Lower leg skin (tissue), 3 donors: ENCODE data around the gene MYO3B.

Source experiments
- CTCF ChIP-seq, 3 donors: fragments of 450-650 bp; IDR thresholded peaks; one replicate each; pipeline ENCODE4 v1.5.1; 2016; ENCODE audit warnings: antibody characterized with exemption in 3 of 3, mild to moderate bottlenecking in 3 of 3, moderate library complexity in 2 of 3
- POLR2A ChIP-seq, 2 donors: fragments of 450-650 bp; IDR thresholded peaks; one replicate each; pipeline ENCODE4 v1.6.1; 2016 to 2017; ENCODE audit warnings: antibody characterized with exemption in 2 of 2, mild to moderate bottlenecking in 1 of 2, moderate library complexity in 1 of 2

- no peak for TF ChIP-seq CTCF (IDR thresholded peaks at IDR 0.05)
- no peak for TF ChIP-seq POLR2A (IDR thresholded peaks at IDR 0.05)
These were observed 123.7 kb downstream of the MYO3B start for GRCh38 chr2:170301626-170302025.
